Gastrocnemius medialis (tissue), 4 donors: Measurements from ENCODE around the gene MTR. TPM values are rescaled to one million over a fixed set of nuclear protein-coding genes. Genes with fewer than 3 reads are reported as not detected.

Experiments
- ATAC-seq, 2 donors: fragments of 150-250 bp; one replicate each; pipeline ENCODE4 v1.9.1; 2016
- DNase-seq, 2 donors: peaks; one replicate each; pipeline ENCODE4 v3.0.0-alpha.2; 2019
- H3K27ac ChIP-seq, 4 donors: fragments of 200-600 bp; sonication (generic); 1 replicate in 1 of 4; 2 replicates in 3 of 4; pipeline ENCODE4 v1.5.1; 2016 to 2018; ENCODE audit warnings: mild to moderate bottlenecking in 2 of 4, moderate library complexity in 1 of 4
- H3K27me3 ChIP-seq, 3 donors: fragments of 200-600 bp; sonication (generic) in 2 of 3; 1 replicate in 1 of 3; 2 replicates in 2 of 3; pipeline versions ENCODE4 v1.5.1 to v1.6.0; 2016 to 2019; ENCODE audit warnings: mild to moderate bottlenecking in 1 of 3, moderate library complexity in 1 of 3
- H3K36me3 ChIP-seq, 2 donors: fragments of 200-600 bp; sonication (generic) in 1 of 2; one replicate each; pipeline ENCODE4 v1.5.1; 2017 to 2018
- H3K4me1 ChIP-seq, 2 donors: fragments of 200-600 bp; sonication (generic) in 1 of 2; one replicate each; pipeline ENCODE4 v1.5.1; 2016 to 2017; ENCODE audit warnings: mild to moderate bottlenecking in 2 of 2
- H3K4me3 ChIP-seq, 4 donors: fragments of 200-600 bp; sonication (generic) in 3 of 4; 1 replicate in 1 of 4; 2 replicates in 3 of 4; pipeline ENCODE4 v1.5.1; 2016 to 2019; ENCODE audit warnings: mild to moderate bottlenecking in 2 of 4
- H3K9me3 ChIP-seq, 3 donors: fragments of 200-600 bp; sonication (generic) in 2 of 3; 1 replicate in 1 of 3; 2 replicates in 2 of 3; pipeline ENCODE4 v1.5.1; 2016 to 2019
- POLR2A ChIP-seq, 2 donors: fragments of 450-650 bp; IDR thresholded peaks; one replicate each; pipeline ENCODE4 v1.6.1; 2017; ENCODE audit warnings: antibody characterized with exemption in 2 of 2, mild to moderate bottlenecking in 2 of 2, moderate library complexity in 2 of 2
- in situ Hi-C, 4 donors: fragments of 200-750 bp; cut with MboI; loops; one replicate each; pipeline versions ENCODE4 v1.15.0 to v1.8.0; 2017; ENCODE audit warnings: low sequenced_read_pairs in 4 of 4
- intact Hi-C: fragments of 100-400 bp; cut with DNase I; formaldehyde crosslinking; loops from one replicate; pipeline ENCODE4 v1.15.1; 2023; ENCODE audit warnings: low total_unique reads
- total RNA-seq, 4 donors: library from RNA; depleted of rRNA; stranded (reverse); fragments of >200 nt; gene quantifications; one replicate each; pipeline versions ENCODE4 v1.1.0 to v1.2.3, GENCODE V29; 2016
- TF ChIP-seq, protein P1 (sequence below), 5 experiments: fragments of 450-650 bp in 3 of 5; fragments of 200-600 bp in 2 of 5; sonication (generic) in 2 of 5; IDR thresholded peaks in 4 of 5; conservative IDR thresholded peaks in 1 of 5; 1 replicate in 4 of 5; 2 replicates in 1 of 5; pipeline ENCODE4 v1.5.1; 2016 to 2019; ENCODE audit warnings: antibody characterized with exemption in 5 of 5, mild to moderate bottlenecking in 3 of 5, moderate library complexity in 3 of 5

Gene MTR
- total RNA-seq, 4 donors from 2014 or later: 23.0 to 46.3 (median 29.1) TPM

DNA sequence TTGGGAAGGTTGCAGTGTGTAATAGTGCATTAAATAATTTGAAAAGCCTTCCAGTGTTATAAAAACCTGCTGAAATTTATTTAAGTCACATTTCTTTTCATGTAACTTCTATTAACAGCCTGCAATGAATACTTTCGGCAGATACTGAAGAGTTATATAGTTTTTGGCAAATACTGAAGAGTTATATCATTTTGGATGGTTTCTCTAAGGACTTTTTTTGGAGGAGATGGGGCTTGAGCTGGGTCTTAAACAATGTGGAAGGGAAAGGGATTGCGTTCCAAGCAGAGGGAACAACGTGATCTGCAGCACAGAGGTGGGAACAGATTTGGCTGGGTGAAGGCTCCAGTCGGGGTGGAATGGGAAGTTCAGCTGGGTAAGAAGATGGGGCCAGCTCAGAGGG is 39.8 kb downstream of the MTR start:
- ATAC-seq (no peak), DNase-seq (no peak)
- Histone ChIP-seq H3K27me3 (no peaks in the 10 kb centered on the region), H3K27ac (no peak overlapping the region), H3K4me3 (no peak overlapping the region), H3K9me3 (no peaks in the 10 kb centered on the region), H3K4me1 (peaks cover 5 to 6% of the 10 kb centered on the region in 2 donors), H3K36me3 (peaks cover 7 to 89% of the 10 kb centered on the region in 2 donors)
- intact Hi-C loops: no loop called here
- TF ChIP-seq POLR2A (IDR thresholded peaks at IDR 0.05): no peak
- TF ChIP-seq, protein P1, sequence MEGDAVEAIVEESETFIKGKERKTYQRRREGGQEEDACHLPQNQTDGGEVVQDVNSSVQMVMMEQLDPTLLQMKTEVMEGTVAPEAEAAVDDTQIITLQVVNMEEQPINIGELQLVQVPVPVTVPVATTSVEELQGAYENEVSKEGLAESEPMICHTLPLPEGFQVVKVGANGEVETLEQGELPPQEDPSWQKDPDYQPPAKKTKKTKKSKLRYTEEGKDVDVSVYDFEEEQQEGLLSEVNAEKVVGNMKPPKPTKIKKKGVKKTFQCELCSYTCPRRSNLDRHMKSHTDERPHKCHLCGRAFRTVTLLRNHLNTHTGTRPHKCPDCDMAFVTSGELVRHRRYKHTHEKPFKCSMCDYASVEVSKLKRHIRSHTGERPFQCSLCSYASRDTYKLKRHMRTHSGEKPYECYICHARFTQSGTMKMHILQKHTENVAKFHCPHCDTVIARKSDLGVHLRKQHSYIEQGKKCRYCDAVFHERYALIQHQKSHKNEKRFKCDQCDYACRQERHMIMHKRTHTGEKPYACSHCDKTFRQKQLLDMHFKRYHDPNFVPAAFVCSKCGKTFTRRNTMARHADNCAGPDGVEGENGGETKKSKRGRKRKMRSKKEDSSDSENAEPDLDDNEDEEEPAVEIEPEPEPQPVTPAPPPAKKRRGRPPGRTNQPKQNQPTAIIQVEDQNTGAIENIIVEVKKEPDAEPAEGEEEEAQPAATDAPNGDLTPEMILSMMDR (IDR thresholded peaks at IDR 0.05 in 4 of 5, conservative IDR thresholded peaks at IDR 0.05 in 1 of 5): no peak
- in situ Hi-C loops: no loop called here

DNA sequence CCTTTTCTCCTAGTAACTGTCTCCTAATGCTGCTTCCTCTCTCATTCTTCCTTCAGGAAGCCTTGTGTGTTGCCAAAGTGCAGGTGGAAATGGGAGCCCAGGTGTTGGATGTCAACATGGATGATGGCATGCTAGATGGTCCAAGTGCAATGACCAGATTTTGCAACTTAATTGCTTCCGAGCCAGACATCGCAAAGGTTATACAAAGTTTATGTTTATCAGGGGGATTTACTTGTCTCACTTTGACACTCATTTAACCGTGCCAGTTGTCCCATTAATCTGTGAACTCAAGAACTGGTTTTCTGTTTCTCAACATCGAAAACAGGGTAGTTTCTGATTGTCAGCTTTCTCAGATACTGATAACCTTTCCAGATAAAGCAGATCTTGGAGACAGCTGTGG is 40.4 kb downstream of the MTR start:
- Histone ChIP-seq H3K4me3 (no peak overlapping the region), H3K36me3 (peaks cover 7 to 89% of the 10 kb centered on the region in 2 donors), H3K27ac (no peak overlapping the region)

GRCh38 chr1:236836157-236836556 is 41.1 kb downstream of the MTR start:
- Histone ChIP-seq H3K4me1 (no peaks in the 10 kb centered on the region), H3K27ac (no peak overlapping the region), H3K4me3 (no peak overlapping the region), H3K9me3 (no peaks in the 10 kb centered on the region), H3K27me3 (no peaks in the 10 kb centered on the region), H3K36me3 (peaks cover 7 to 88% of the 10 kb centered on the region in 2 donors)
- no peak for DNase-seq
- intact Hi-C loops (no loop called here), in situ Hi-C loops (no loop called here)
- TF ChIP-seq POLR2A (IDR thresholded peaks at IDR 0.05): no peak
- TF ChIP-seq, protein P1 (IDR thresholded peaks at IDR 0.05 in 4 of 5, conservative IDR thresholded peaks at IDR 0.05 in 1 of 5): no peak
- ATAC-seq: no peak

More for the DNA sequence above, 40.4 kb downstream of the MTR start:
- ATAC-seq (no peak), DNase-seq (no peak)
- TF ChIP-seq, protein P1 (IDR thresholded peaks at IDR 0.05 in 4 of 5, conservative IDR thresholded peaks at IDR 0.05 in 1 of 5): no peak
- no peak for TF ChIP-seq POLR2A (IDR thresholded peaks at IDR 0.05)
- peaks cover 2 to 4% of the 10 kb centered on the region in 2 donors for H3K4me1 ChIP-seq
- intact Hi-C loops (no loop called here), in situ Hi-C loops (no loop called here)
- no peaks in the 10 kb centered on the region for H3K27me3 ChIP-seq
- H3K9me3 ChIP-seq: no peaks in the 10 kb centered on the region

- ATAC-seq: no peak
- in situ Hi-C loops: no loop called here
These were observed 42.0 kb downstream of the MTR start for GRCh38 chr1:236837115-236837514.

More at GRCh38 chr1:236837115-236837514, 42.0 kb downstream of the MTR start:
- Histone ChIP-seq H3K4me1 (no peaks in the 10 kb centered on the region), H3K27me3 (no peaks in the 10 kb centered on the region), H3K9me3 (no peaks in the 10 kb centered on the region), H3K27ac (no peak overlapping the region), H3K36me3 (peaks cover 7 to 79% of the 10 kb centered on the region in 2 donors), H3K4me3 (no peak overlapping the region)
- intact Hi-C loops: no loop called here
- DNase-seq: no peak
- TF ChIP-seq POLR2A (IDR thresholded peaks at IDR 0.05): no peak
- TF ChIP-seq, protein P1 (IDR thresholded peaks at IDR 0.05 in 4 of 5, conservative IDR thresholded peaks at IDR 0.05 in 1 of 5): no peak
